SHP77 (cell line): ENCODE data around the gene PDLIM7.
"Not testable (repeated sequence)": the region's sequence is repeated elsewhere in the genome, so short reads cannot be mapped to it uniquely, and the experiment has no call there.

Experiments used
- DNase-seq, 2 experiments: peaks; one replicate each; lab custom pipeline; 2025; lab: John Stamatoyannopoulos, UW

The PDLIM7 gene

DNA sequence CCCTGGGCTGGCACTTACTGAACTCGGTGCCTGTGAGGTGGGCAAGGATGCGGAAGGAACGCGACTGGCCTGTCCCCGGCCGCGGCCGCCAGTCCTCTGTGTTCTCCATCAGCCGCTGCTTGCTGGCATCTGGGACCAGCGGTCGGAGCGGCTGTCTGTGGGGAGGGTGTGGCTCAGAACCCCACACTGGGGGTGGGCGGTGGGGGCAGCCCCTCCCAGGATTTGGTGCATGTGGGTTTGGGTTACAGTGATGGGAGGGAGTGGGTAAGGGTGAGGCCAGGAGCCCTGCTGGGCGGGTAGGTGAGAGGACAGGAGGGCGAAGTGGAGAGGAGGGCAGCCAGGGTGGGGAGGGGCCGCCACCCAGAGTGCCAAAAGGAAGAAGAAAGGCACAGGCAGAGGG is 6.4 kb downstream of the PDLIM7 start:
- DNase-seq, result no peak

DNA sequence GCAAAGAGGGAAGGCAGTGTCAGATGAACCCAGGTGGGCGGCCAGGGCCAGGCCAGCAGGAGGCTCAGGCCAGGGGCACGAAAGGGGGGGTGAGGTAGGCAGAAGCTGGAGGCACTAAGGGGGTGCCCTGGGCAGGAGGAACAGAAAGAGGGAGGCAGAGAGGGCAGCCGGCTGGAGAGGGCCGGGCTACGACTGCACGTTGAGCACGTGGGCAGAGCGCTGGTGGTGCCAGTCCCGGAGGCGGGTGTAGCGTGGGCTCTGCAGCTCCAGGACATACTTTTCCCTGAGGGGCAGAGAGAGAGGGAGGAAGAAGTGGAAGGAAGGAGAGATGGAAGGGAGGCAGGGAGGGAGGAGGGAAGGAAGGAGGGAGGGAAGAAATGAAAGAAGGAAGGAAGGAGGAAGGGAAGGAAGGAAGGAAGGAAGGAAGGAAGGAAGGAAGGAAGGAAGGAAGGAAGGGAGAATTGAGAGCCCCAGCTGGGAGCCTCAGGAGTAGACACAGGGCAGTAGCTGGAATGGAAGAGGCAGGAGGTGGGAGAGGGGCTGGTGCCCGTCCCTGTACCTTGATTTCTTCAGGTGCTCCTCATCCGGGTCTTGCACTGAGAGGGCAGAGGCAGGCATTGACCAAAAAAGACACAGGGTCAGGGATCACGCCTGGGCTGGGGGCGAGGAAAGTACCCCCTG is 7.0 kb downstream of the PDLIM7 start:
- no peak for DNase-seq

DNA sequence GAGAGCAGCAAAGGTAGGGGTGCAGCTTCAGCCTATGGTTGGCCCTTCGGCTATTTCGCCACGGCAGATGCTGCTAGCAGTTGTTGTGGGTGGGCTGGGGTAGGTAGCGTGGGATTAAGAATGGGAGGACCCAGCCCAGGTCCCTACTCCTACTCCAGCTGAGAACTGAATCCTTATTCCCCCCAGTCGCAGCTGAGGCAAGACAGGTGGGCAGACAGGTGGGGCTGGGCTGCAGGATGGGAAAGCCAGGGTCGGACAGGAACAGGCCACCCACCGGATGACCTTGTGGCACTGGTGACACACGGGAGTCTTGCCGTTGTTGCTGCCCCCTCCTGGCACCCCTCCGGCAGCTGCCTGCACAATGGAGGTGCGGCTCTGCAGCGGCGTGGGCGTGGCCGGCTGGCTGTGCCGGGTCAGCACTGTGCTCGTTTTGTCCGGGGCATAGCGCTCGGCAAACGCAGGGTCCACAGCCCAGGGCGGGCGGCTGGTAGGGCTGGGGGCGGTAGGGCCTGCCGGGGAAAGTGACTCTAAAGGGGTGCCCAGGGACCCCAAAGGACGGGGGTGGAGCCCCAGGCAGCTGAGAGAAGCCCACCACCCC is 8.2 kb downstream of the PDLIM7 start:
- DNase-seq, result no peak

DNA sequence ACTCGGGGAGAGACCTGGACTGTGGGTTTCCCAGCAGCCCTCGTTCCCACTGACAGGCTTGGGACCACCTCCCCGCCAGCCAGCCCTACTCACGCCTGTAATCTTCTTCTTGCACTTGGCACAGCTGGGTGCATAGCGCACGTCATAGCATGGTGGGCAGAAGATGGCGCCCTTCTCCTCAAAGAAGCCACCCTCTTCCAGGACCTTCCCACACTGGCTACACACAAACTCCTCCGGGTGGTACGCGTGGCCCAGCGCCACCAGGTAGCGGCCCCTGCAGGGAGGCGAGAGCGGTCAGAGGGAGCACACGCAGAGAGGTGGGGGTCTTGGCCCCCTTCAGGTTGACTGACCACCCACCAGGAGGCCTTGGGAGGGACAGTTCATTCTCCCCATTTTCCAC is 9.4 kb downstream of the PDLIM7 start:
- no peak for DNase-seq

DNA sequence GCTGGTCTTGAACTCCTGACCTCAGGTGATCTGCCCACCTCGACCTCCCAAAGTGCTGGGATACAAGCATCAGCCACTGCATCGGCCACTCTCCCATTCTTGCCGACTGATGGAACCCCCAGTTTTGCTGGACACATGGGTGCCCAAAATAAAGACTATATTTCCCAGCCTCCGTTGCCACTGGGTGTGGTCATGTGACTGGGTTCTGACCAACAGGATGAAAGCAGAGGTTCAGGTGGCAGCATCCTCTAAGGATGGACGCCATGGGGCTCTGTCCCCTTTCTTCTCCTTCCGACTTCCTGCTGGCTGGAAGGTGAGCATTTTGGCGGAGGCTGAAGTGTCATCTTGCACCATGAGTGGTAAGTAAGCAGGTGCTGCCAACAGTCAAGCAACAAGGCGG is 10.3 kb downstream of the PDLIM7 start:
- no peak for DNase-seq

DNA sequence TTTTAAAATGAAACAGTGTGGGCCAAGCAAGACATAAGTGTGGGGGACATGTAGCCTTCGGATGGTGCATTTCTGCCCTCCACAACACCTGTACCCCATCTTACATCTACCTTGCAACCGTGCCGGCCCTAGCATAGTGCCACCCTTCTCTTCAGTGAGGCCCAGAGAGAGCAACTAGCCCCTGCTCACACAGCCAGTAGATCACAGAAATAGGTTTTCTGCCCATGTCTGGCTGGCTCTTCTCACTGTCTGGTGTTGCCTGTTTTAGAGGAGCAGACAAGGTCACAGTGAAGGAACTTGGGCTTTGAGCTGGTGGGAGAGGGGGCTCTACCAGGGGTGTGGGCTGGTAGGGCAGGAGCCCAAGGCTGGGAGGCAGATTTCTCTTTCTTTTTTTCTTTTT is 11.1 kb downstream of the PDLIM7 start:
- no peak for DNase-seq

DNA sequence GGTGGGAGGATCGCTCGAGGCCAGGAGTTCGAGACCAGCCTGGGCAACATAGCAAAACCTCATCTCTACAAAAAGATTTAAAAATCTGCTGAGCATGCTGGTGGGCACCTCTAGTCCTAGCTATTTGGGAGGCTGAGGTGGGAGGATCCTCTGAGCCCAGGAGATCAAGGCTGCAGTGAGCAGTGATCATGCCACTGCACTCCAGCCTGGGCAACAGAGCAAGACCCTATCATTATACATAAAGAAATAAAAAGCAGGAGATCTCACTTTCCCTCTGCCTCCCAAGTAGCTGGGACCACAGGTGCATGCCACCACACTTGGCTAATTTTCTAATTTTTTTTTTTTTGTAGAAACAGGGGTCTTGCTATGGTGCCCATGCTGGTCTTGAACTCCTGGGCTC is 11.7 kb downstream of the PDLIM7 start:
- DNase-seq, result not testable (repeated sequence)

DNA sequence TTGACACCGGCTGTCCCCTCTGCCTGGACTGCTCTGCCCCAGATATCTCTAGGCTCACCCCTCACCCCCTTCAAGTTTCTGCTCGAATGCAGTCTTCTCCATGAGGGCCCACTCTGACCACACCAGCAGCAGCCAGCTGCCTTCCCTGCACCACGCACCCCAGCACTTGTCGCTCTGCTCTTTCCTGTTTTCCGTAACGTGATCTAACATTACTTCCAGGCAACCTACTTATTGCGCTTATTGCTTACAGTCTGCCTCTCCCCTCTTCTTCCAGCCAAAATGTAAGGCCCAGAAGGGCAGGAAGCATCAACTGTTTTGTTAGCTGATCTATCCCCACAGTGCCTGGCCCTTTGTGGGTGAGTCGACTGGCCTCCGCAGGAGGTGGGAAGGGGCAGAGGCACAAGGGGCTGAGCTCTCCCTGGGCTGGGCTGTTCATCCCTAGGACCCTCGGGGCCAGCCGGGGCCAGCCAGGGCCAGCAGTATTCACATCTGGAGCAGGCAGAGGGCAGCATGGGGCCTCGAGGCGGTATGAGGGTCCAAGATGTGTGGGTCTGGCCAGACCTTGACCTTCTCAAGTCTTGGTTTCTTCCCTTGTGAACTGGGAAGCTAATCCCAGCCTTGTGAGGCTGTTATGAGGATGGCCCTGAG is 12.4 kb downstream of the PDLIM7 start:
- DNase-seq, result no peak

DNA sequence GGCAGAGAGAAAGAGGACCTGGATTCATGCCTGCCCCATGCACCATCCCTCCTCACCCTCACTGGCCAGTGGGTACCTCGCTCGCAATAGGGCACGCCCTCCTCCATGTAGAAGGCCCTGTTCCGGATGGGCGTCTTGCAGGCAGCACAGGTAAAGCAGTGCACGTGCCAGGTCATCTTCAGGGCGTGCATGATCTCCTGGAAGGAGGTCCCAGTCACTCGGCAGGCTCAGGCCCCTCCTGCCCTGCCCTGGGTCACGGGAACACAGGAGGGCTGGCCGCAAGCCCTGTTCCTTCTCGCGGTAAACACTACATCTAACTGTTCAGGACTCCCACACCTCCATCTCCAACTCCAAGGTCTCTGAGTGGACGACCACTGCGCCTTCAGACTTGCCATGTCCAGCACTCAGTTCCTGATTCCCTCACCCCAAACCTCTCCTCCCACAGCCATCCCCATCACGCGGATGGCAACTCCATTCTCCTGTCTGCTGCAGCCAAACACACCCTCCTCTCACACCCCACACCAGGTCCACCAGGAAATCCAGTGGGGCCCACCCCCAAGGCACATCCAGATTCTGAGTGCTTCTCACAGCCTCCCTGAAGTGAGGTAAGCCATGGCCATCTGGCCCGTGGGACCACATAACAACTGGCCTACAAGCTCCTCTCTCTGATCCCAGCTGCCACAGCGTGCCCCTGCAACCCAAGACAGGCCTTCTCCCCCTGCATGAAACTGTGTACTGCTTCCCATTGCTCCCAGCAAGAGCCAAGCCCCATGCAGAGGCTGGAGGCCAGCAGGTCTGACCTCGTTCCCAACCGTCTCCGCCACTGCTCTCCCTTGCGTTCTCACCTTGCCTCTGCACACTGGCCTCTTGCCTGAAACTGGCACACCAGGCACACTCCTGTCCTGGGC is 13.2 kb downstream of the PDLIM7 start:
- DNase-seq, result no peak

DNA sequence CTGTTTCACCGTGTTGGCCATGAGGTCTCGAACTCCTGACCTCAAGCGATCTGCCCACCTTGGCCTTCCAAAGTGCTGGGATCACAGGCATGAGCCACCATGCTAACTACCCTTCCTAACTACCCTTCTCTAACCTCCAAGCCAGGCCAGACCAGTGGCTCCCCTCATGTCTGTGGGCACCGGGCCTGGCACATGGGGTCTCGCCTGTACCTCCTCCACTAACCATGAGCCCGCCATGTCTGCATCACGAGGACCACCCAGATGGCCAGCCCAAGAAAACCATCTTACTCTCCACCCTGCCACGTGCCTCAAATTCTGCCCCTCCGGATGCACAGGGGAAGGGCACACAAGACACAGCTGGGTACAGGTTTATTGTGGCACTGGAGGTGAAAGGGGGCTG is 14.4 kb downstream of the PDLIM7 start:
- no peak for DNase-seq

DNA sequence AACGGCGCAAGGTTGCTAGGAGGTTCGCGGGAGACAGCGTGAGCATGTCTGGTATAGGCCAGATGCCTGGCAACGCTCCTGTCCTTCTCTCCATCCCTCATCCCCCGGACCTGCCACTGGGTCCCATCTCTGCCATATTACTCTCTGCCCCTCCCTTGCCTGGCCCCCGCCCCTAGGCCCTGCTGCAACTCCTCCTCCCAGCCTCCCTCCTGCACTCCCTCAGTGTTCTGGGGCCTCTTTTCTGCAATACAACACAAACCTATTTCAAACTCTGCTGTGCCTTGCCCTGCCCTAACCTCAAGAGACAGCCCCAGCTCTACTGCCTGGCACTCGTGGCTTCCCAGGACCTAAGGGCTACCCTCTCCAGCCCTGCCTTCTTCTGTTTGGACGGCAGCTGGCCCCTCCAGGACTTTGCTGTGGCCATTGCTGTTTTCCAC is 15.0 kb downstream of the PDLIM7 start:
- DNase-seq, result no peak

DNA sequence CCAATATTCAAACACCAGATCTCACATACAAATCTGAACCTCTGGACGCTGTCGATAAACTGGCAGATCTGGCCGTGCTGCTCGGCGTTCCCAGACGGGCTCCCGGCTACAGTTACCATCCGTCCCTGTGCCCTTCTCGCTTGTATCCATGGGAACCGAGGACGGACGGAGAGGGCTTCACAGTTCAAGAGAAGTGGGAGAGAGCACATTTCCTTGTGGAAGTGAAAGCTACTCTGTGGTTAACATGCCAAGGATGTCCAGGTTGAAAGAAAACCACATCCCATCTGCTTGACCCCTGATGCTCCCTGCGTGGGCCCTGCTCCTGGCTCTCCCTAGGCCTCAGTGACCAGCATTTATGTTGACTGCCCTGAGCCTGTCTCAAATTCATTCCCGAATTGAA is 17.6 kb downstream of the PDLIM7 start:
- DNase-seq, result peak; percentile 38 to 39

DNA sequence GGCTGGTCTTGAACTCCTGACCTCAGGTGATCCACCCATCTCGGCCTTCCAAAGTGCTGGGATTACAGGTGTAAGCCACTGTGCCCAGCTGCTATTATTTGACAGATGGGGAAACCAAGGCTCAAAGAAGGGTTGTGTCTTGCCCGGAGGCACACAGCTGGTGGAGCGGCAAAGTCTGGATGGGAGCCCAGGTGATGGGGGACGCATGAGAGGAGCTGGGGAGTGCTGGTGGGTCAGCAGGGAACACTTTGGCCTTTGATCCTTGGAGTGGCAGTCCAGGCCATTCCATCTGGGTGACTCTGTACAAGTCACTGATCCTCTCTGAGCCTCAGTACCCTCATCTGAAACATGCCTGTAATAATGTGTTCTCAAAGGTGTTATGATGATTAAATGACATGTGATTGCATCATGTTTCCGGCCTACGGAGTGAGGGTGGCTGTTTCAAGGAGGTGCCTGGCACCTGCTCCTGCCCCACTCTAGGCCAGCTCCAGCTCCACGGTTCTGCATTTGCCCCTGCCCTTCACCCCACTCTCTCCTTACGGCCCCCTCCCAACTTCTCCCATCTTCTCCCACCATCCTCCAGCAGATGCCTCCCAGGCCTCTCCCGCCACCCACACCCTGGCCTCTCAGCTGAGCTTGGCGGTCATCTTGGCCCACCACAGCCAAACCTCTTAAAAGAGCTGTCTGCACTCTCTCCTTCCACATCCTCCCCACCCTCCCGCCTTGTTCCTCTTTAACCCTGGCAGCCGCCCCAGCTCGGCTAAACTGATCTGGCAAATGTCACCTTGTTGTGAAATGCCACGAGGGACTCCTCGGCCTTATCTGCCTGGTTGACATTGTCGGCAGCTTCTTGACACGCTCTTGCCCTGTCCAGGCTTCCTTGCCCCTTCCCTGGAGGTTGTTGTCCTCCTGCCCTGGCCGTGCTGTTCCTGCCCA is 18.4 kb downstream of the PDLIM7 start:
- peak; percentile 52 to 64 for DNase-seq

DNA sequence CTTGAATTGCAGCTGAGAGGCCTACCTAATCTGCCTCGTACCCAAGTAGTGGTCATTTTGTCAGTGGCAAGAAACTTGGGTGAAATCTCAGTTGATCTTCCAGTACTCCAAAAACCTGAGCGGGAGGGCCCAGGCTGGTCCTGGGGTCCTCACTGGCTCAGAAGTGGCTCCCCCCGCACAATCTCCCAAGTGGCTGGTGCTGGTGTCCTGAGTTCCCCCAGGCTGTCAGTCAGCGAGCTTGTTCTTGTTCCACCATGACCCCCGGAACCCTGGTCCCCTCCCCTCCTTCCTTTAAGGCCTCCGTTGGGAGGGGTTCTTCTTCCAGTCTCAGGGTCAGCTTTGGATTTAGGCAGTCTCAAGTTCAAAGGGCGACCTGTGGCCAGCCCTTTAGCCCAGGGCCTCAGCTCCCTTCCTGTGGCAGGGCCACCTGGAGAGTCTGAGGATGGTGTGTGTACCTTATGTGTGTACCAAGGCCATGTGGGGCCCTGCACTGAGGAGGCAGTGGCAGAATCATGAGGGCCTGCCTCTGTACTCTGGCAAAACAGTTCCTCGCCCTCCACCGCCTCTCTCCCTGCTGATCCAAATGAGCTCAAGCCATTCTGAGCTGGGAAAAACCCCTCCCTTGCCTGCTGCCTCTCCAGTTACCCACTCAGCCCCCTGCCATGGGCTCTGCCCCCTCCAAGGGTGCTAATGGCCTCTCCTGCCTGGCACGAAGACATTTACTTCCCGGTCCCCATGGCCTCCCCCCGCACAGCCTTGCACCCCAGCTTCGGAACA is 19.5 kb downstream of the PDLIM7 start:
- no peak for DNase-seq

DNA sequence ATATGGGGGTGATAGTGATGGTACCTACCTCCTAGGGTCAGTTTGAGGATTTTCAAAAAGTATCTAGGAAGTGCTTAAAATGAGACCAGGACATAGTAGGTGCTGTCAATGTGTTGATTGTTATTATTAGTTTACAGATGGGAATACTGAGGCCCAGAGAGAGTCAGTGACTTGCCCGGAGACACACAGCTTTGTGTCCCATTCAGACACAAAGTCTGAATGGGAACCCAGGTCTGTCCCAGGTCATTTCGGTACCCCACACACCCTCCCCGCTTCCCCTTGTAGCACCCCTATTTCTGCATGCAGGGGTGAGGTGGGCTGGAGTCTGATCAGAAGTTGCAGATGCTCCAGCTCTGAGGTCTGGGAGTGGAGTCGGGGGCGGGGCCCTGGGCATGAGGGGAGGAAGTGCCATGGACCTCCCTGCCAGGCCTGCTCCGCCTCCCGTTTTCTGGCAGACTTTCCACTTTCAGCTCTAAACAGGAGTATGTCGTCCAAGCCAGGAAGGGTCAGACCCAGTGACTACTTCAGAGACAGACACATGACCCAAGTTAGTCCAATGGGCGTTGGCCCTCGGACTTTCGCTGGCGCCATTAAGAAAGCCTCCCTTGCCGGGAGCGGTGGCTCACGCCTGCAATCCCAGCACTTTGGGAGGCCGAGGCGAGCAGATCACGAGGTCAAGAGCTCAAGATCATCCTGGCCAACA is 20.7 kb downstream of the PDLIM7 start:
- no peak for DNase-seq

DNA sequence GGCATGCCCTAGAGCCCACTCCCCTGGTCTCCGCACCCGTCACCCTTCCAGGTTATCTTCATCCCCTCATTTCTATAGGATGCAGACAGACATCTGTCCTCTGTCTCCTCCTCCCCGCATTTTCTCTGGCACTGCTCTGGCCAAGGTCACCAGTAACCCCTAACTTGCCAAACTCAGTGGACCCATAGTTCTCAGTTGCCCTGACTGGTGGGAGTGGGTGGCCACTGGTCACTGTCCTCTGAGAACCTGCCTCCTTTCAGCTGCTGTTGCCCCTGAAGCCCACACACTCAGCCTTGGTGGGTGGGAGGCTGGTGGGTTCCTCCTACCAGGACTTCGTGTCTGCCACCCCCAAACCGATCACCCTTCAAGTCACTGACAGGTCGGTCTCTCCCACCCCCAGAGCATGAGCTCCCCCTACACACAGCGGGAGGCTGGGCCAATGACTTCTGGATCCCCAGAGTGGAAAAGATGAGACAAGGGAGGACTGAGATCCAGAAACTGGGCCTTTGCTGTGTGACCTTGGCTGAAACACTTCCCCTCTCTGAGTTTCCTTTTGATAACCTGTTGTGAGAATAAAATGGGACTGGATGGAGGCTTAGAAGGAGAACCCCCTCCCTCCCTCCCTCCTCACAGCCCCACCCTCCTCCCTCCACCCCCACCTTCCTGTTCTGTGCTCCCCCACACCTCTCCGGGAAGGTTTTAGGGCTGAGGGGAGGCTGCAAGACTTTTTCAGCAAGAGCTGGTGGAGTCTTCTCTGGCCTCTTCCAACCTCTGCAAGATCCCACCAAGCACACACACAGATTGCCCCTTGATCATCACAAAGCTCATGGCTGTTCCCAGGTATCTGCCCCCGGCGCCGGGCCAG is 21.6 kb downstream of the PDLIM7 start:
- DNase-seq, result no peak

DNA sequence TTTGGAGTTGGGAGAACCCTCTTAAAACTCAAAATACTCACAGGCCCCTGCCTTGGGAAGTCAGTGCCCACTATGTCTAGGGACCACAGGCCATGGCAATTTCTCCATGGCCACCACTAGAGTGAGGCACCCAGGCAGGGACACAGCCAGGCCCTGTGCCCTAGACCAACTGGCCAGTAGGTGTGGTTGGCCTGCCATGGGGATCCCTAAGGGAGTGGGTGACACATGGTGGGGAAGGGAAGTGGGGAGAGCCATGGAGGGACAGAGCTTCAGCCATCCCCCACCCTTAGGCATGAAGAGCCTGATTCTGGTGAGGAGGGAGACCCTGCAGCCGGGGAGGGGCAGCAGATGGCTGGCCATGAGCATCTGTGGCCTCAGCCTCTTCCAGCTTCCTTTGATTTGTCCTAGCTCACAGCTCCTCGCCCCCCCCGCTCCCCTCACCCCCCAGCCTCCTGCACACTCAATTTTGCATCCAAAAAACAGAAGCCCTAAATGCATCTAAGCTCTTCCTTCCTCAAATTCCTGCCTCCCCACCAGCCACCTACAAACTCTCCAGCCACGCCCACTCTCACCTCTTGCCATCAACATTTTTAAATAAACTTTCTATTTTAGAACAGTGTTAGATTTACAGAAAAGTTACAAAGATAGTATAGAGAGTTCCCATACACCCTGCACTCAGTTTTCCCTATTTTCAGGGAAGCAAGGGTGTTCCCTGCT is 22.4 kb downstream of the PDLIM7 start:
- no peak for DNase-seq

DNA sequence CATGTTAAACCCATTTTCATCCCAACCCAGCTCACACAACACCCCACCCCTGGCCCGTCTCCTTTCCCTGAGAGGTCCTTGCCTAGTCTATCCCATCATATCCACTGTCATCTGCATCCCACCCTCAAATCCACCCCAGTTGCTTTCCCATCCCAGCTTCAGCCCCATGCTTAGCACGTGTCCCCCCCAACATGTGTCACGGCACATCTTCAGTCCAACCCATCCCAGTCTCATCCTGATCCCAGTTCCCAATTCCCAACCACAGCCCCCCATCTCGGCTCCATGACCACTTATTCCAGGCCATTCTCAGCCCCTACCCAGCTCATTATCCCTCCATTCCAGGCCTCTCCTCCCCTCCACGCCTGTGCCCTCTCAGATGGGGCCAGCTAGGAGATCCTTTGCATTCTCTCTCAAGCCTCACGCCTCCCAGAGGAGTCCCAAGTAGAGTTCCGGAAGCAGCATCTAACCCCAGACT is 23.4 kb downstream of the PDLIM7 start:
- no peak for DNase-seq
